Breast epithelium (tissue), 4 donors: Measurements from ENCODE around the gene THAP9. TPM values are rescaled to one million over a fixed set of nuclear protein-coding genes. Genes with fewer than 3 reads are reported as not detected.

Experiments
- DNase-seq, 2 donors: peaks; one replicate each; pipeline ENCODE4 v3.0.0-alpha.2; 2019; ENCODE audit warnings: low spot score in 2 of 2
- H3K27ac ChIP-seq, 2 donors: fragments of 200-600 bp; sonication (generic) in 1 of 2; one replicate each; pipeline ENCODE4 v1.5.1; 2016 to 2019; ENCODE audit warnings: mild to moderate bottlenecking in 1 of 2
- H3K27me3 ChIP-seq, 2 donors: fragments of 200-600 bp; sonication (generic) in 1 of 2; one replicate each; pipeline versions ENCODE4 v1.5.1 to v1.6.0; 2017 to 2019; ENCODE audit warnings: control low read depth in 1 of 2, mild to moderate bottlenecking in 1 of 2
- H3K36me3 ChIP-seq: fragments of 200-600 bp; one replicate; pipeline ENCODE4 v1.5.1; 2019
- H3K4me1 ChIP-seq, 2 donors: fragments of 200-600 bp; sonication (generic); one replicate each; pipeline ENCODE4 v1.5.1; 2016 to 2019; ENCODE audit warnings: control low read depth in 1 of 2
- H3K4me3 ChIP-seq, 3 donors: fragments of 200-600 bp; sonication (generic); 1 replicate in 2 of 3; 2 replicates in 1 of 3; pipeline ENCODE4 v1.5.1; 2016 to 2019; ENCODE audit warnings: mild to moderate bottlenecking in 3 of 3, moderate library complexity in 2 of 3
- H3K9me3 ChIP-seq, 2 donors: fragments of 200-600 bp; sonication (generic) in 1 of 2; one replicate each; pipeline ENCODE4 v1.5.1; 2016 to 2019; ENCODE audit warnings: control low read depth in 1 of 2
- CTCF ChIP-seq, 3 donors: fragments of 450-650 bp; IDR thresholded peaks; one replicate each; pipeline ENCODE4 v1.5.1; 2016 to 2017; ENCODE audit warnings: antibody characterized with exemption in 3 of 3, mild to moderate bottlenecking in 3 of 3, moderate library complexity in 3 of 3
- POLR2A ChIP-seq: fragments of 450-650 bp; IDR thresholded peaks from one replicate; pipeline ENCODE4 v1.6.1; 2016; ENCODE audit warnings: antibody characterized with exemption, mild to moderate bottlenecking, moderate library complexity
- POLR2AphosphoS5 ChIP-seq, 3 donors: sonication (generic); formaldehyde crosslinking; IDR thresholded peaks; one replicate each; pipeline ENCODE4 v1.6.1; 2017; ENCODE audit warnings: antibody characterized with exemption in 3 of 3
- intact Hi-C: fragments of 100-400 bp; cut with DNase I; formaldehyde crosslinking; loops from one replicate; pipeline ENCODE4 v1.15.1; 2023; ENCODE audit warnings: low total_unique reads
- total RNA-seq, 3 donors: library from RNA; depleted of rRNA; stranded (reverse); fragments of >200 nt; gene quantifications; one replicate each; pipeline ENCODE4 v1.1.0, GENCODE V29; 2016

THAP9 gene
- total RNA-seq, 3 donors from 2014 or later = 3.7 to 8.6 (median 5.2) TPM

GRCh38 chr4:82898322-82899243 is 2.0 kb upstream of the THAP9 start:
- no peak for DNase-seq
- Histone ChIP-seq H3K27ac (peak overlapping the region; percentile 95 to 96), H3K4me3 (peak overlapping the region; percentile 72 to 82 (median 76)), H3K4me1 (peaks cover 4 to 11% of the 10 kb centered on the region in 2 donors), H3K9me3 (no peaks in the 10 kb centered on the region), H3K36me3 (no peaks in the 10 kb centered on the region), H3K27me3 (no peaks in the 10 kb centered on the region)
- TF ChIP-seq POLR2AphosphoS5 (IDR thresholded peaks at IDR 0.05) (no peak), POLR2A (no peak), CTCF (IDR thresholded peaks at IDR 0.05) (peak in 2 of 3 donors; percentile 21 to 42)
- intact Hi-C loops = no loop called here

DNA sequence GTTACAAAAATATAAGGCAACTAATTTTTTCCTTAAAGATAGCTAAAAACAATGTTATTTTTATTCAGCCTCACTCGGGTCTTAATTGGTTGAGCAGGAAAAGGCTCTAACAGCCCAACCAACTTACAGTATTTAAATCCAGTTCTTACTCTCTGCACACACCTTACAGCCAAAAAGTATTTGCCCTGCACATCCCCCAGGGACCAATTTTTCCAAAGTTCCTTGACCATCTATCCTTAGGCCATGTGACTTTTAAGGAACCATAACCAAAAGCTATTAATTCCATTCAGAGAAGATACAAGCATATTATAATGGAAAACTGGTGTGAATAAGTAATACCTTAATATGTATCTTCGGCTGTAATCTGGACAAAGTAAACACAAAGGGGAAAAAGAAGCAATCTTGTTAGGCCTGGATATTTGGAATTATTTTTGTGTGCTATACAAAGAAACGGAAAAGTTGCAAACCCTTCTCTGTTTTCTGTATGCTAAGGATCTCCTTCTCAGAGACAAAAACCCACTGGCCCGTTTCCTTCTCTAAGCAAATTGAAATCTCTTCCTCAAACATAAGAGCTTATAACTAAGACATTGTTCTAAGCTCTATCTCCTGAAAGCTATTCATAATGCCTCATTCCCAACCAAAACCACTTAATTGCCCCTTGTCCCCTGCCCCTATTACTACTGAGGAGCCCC is 1.0 kb upstream of the THAP9 start:
- Histone ChIP-seq H3K27me3 (no peaks in the 10 kb centered on the region), H3K27ac (peak overlapping the region; percentile 95 to 96), H3K36me3 (no peaks in the 10 kb centered on the region), H3K4me1 (peaks cover 4 to 11% of the 10 kb centered on the region in 2 donors), H3K9me3 (no peaks in the 10 kb centered on the region), H3K4me3 (peak overlapping the region; percentile 72 to 82 (median 76))
- TF ChIP-seq CTCF (IDR thresholded peaks at IDR 0.05) = no peak
- TF ChIP-seq POLR2AphosphoS5 (IDR thresholded peaks at IDR 0.05) = no peak
- TF ChIP-seq POLR2A = no peak
- intact Hi-C loops = no loop called here
- no peak for DNase-seq

DNA sequence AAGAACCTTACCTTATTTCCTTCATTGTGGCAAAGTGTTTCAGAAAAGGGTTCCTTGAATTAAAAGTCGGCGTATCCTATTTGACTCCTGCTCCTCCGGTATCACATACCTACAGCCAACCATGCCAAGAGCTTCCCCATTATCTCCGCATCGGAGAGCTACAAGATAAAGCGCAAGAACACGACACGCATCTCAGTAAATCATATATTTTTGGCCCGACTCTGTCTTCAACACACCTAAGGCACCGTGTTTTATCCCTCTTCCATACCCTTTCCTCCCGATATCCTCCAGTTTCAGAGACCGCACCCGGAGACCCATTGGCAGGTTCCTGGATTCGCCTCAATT is 497 bp upstream of the THAP9 start:
- H3K27ac ChIP-seq = peak overlapping the region; percentile 95 to 96
- intact Hi-C loops = no loop called here
- H3K36me3 ChIP-seq = no peaks in the 10 kb centered on the region
- peak overlapping the region; percentile 72 to 82 (median 76) for H3K4me3 ChIP-seq
- H3K4me1 ChIP-seq = peaks cover 4 to 11% of the 10 kb centered on the region in 2 donors
- TF ChIP-seq POLR2A (no peak), CTCF (IDR thresholded peaks at IDR 0.05) (no peak), POLR2AphosphoS5 (IDR thresholded peaks at IDR 0.05) (no peak)
- no peaks in the 10 kb centered on the region for H3K9me3 ChIP-seq
- H3K27me3 ChIP-seq = no peaks in the 10 kb centered on the region
- no peak for DNase-seq

GRCh38 chr4:82901183-82901718 is 716 bp downstream of the THAP9 start:
- intact Hi-C loops = no loop called here
- no peak for DNase-seq
- Histone ChIP-seq H3K27ac (peak overlapping the region; percentile 95 to 96), H3K4me3 (peak overlapping the region; percentile 72 to 82 (median 76)), H3K36me3 (no peaks in the 10 kb centered on the region), H3K9me3 (no peaks in the 10 kb centered on the region), H3K27me3 (no peaks in the 10 kb centered on the region), H3K4me1 (peaks cover 4 to 11% of the 10 kb centered on the region in 2 donors)
- TF ChIP-seq POLR2AphosphoS5 (IDR thresholded peaks at IDR 0.05) (no peak), CTCF (IDR thresholded peaks at IDR 0.05) (no peak), POLR2A (no peak)
